BJ (cell line): ENCODE measurements around the gene CYP8B1. TPM values are rescaled to one million over a fixed set of nuclear protein-coding genes. Genes with fewer than 3 reads are reported as not detected.

ENCODE experiments used
- CTCF ChIA-PET: fragments of 350-600 bp; formaldehyde crosslinking; extraction: SDS; loops from one replicate; lab custom pipeline; 2021; ENCODE audit warnings: antibody characterized with exemption, inconsistent platforms; lab: Yijun Ruan, JAX
- POLR2A ChIA-PET: fragments of 300-600 bp; sonication (Branson Sonifier 250); formaldehyde crosslinking; extraction: SDS; loops from one replicate; lab custom pipeline; 2021; ENCODE audit warnings: antibody characterized with exemption; lab: Charles Lee
- DNase-seq: peaks from one replicate; pipeline ENCODE4 v3.0.0-alpha.2; 2011; ENCODE audit warnings: low read depth
- H3K27me3 ChIP-seq: 2 replicates; pipeline ENCODE4 v1.6.0; 2011; ENCODE audit warnings: low read length; ENCODE audit not compliant: control insufficient read depth, insufficient read depth
- H3K36me3 ChIP-seq: 2 replicates; pipeline ENCODE4 v1.5.1; 2011; ENCODE audit warnings: low read length; ENCODE audit not compliant: control insufficient read depth, insufficient read depth
- H3K4me3 ChIP-seq: 2 replicates; pipeline ENCODE4 v1.5.1; 2011; ENCODE audit warnings: low read depth, mild to moderate bottlenecking, control low read depth, low read length
- polyA plus RNA-seq: library from polyadenylated mRNA; depleted of rRNA; stranded (reverse); fragments of >200 nt; gene quantifications from 2 replicates; pipeline ENCODE4 v1.2.3, GENCODE V29; 2011
- TF ChIP-seq, protein P1 (sequence below): IDR thresholded peaks from 2 replicates; pipeline ENCODE4 v1.5.1; 2011; ENCODE audit warnings: low read depth, mild to moderate bottlenecking, control low read depth, inconsistent platforms, low read length, moderate library complexity; ENCODE audit not compliant: insufficient read depth

The CYP8B1 gene
- polyA plus RNA-seq, 1 experiment, result not detected

DNA sequence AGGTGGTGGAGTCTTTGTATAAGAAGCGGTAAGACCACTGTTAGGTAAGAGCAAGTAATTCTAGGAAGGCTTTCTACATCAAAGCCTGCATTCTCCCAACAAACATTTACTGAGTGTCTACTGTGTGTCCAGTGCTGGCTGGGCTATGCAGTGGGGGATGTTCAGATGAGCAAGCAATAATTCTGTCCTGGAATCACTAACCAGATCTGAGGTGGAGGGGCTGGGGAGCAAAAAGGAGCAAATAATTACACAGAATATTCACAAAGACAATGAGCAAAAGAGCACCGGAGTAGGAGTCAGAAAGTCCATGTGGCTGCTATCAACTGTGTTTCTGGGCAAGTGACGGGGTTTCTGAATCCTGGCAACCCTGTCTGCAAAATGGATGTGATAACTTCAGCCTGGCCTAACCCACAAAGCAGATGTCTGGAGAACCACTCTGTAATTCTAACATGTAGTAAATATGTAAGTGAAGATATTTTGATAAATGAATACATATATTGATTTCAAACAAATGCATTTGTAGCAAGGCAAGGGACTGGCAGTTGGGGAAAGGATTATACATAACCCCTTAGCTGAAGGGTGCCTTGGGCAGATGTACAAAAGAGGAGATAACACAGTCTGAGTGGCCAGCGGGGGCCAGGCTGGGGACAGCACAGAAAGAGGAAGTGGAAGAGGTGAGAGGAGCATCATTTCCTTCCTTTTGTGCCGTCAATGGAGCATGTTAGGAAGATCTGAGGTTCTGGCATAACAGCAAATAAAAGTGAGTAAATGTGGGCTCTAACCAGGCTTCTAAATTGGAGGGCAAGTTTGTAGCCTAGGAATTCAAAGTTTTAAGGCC is 28.8 kb downstream of the CYP8B1 start:
- CTCF ChIA-PET, result no interaction called here
- POLR2A ChIA-PET, result no interaction called here
- no peaks in the 10 kb centered on the region for H3K36me3 ChIP-seq
- peaks cover 5% of the 10 kb centered on the region for H3K27me3 ChIP-seq
- H3K4me3 ChIP-seq, result no peak overlapping the region
- TF ChIP-seq, protein P1, sequence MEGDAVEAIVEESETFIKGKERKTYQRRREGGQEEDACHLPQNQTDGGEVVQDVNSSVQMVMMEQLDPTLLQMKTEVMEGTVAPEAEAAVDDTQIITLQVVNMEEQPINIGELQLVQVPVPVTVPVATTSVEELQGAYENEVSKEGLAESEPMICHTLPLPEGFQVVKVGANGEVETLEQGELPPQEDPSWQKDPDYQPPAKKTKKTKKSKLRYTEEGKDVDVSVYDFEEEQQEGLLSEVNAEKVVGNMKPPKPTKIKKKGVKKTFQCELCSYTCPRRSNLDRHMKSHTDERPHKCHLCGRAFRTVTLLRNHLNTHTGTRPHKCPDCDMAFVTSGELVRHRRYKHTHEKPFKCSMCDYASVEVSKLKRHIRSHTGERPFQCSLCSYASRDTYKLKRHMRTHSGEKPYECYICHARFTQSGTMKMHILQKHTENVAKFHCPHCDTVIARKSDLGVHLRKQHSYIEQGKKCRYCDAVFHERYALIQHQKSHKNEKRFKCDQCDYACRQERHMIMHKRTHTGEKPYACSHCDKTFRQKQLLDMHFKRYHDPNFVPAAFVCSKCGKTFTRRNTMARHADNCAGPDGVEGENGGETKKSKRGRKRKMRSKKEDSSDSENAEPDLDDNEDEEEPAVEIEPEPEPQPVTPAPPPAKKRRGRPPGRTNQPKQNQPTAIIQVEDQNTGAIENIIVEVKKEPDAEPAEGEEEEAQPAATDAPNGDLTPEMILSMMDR, result no peak
- DNase-seq, result no peak

DNA sequence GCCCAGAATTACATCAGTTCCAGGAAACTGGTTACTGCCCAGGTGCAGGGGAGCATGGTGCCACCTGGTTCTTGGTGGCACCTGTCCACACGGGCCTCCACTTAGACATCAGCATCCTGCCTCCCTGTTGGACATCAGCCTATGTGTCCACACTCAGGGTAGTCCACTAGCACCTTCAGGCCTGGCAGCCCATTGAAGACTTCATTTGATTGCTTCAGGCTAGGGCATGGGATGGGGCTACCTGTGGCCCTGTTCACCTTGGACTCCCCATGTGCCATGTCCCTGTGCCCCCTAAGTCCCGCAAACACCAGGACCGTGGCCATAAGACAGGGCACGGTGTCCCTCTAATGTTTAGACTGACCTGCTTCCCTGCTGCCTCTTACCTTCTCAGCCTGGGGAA is 30.9 kb downstream of the CYP8B1 start:
- TF ChIP-seq, protein P1, result no peak
- H3K36me3 ChIP-seq, result no peaks in the 10 kb centered on the region
- DNase-seq, result no peak
- no peak overlapping the region for H3K4me3 ChIP-seq
- POLR2A ChIA-PET, result no interaction called here
- CTCF ChIA-PET, result interaction anchor here (0.8 to 0.9 kb wide), 2 partner anchors 24 to 65 kb away, joined by 3 read pairs; no protein-coding TSS in a partner anchor
- H3K27me3 ChIP-seq, result peaks cover 5% of the 10 kb centered on the region

DNA sequence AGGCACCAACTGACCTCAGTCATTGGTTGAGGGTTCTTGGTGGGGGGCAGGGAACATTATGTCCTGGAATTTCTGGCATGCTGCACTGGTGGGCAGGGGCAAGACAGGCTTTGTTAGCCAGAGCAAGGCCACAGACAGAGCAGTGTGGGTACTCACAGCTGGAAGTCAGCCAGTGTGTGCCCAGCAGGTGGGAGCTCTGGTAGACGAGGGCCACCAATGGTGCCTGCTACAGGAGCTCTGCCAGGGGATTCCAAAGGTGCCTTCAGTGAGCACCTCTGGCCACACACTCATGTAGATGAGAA is 31.3 kb downstream of the CYP8B1 start:
- Histone ChIP-seq H3K27me3 (peaks cover 5% of the 10 kb centered on the region), H3K36me3 (no peaks in the 10 kb centered on the region), H3K4me3 (no peak overlapping the region)
- TF ChIP-seq, protein P1, result no peak
- no peak for DNase-seq
- CTCF ChIA-PET, result interaction anchor here (0.8 to 0.9 kb wide), 2 partner anchors 25 to 65 kb away, joined by 3 read pairs; no protein-coding TSS in a partner anchor
- POLR2A ChIA-PET, result no interaction called here

DNA sequence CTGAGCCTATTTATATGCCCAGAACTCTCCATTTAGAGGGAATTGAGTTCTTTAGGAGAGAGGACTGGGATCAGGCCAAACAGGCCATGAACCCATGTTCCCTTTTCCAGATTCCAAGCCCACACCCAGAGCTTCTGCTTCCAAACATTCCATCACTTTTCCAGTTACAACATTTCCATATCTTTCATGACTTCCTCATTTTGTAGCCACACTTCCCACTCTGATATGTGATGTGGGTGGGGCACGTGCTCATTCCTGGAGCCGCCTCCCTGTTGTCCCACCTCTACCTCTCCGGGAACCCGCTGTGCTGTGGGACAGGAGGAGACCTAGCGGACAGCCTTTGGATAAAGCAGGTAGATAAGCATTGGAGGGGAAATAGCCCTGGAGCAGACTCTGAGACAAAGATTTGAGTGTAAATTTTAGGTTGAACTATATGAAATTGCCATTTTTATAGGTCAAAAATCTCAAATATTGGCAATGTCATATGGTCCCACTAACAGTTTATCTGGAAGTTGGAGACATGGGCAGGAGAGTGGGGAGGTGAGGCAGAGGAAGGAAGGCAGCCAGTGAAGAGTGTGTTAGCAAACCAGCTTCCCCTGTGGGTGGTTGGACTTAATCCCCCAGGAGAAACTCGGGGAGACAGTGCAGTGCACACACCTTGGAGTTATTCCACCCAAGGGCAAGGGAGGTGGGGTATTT is 31.8 kb downstream of the CYP8B1 start:
- Histone ChIP-seq H3K27me3 (peaks cover 5% of the 10 kb centered on the region), H3K36me3 (no peaks in the 10 kb centered on the region), H3K4me3 (no peak overlapping the region)
- ChIA-PET POLR2A (no interaction called here), CTCF (interaction anchor here (0.8 to 0.9 kb wide), 2 partner anchors 25 to 64 kb away, joined by 3 read pairs; no protein-coding TSS in a partner anchor)
- TF ChIP-seq, protein P1, result no peak
- DNase-seq, result no peak

DNA sequence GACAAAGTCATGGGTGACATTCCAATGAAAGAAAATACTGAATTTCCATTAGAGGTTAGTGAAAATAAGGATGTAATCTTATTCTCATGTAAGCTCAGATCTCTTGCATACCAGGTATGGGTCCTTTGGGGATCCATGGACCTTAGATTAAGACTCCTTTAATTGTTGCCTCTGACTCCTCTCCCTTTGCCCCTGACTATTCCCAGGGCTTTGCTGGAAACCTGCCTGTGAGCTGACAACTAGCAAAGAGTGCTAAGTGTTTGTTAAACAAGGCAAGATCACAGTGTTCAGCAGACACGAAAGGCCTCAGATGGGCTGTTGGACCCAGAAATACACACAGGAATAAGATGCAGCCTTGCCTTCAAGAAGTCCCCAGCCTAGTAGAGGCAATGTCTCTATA is 34.3 kb downstream of the CYP8B1 start:
- CTCF ChIA-PET, result interaction anchor here (2.4 kb wide), 1 partner anchor 62 kb away, joined by 28 read pairs; no protein-coding TSS in a partner anchor
- POLR2A ChIA-PET, result no interaction called here
- Histone ChIP-seq H3K36me3 (no peaks in the 10 kb centered on the region), H3K4me3 (no peak overlapping the region), H3K27me3 (peaks cover 4% of the 10 kb centered on the region; the same call in 1 of the 2 replicates)
- no peak for DNase-seq
- TF ChIP-seq, protein P1, result no peak
